Parathyroid adenoma (tissue), 2 donors: ENCODE data around the gene GOPC.

Experiments used
- H2AFZ ChIP-seq: fragments of 300-600 bp; sonication (generic); one replicate; pipeline ENCODE4 v1.7.0; 2017; ENCODE audit warnings: antibody characterized with exemption, mild to moderate bottlenecking
- H3K27ac ChIP-seq: fragments of 300-600 bp; sonication (generic); one replicate; pipeline ENCODE4 v1.7.0; 2017
- H3K27me3 ChIP-seq: fragments of 300-600 bp; sonication (generic); one replicate; pipeline ENCODE4 v1.7.0; 2017; ENCODE audit warnings: low read length; ENCODE audit not compliant: control insufficient read depth, insufficient read depth
- H3K36me3 ChIP-seq: fragments of 300-600 bp; sonication (generic); one replicate; pipeline ENCODE4 v1.7.0; 2017; ENCODE audit warnings: low read length; ENCODE audit not compliant: control insufficient read depth, insufficient read depth
- H3K4me1 ChIP-seq: fragments of 300-600 bp; sonication (generic); one replicate; pipeline ENCODE4 v1.7.0; 2017; ENCODE audit warnings: control low read depth
- H3K4me2 ChIP-seq: fragments of 300-600 bp; sonication (generic); one replicate; pipeline ENCODE4 v1.7.0; 2017; ENCODE audit warnings: low read length
- H3K4me3 ChIP-seq: fragments of 300-600 bp; sonication (generic); one replicate; pipeline ENCODE4 v1.7.0; 2017; ENCODE audit warnings: low read depth, low read length
- H3K79me2 ChIP-seq: fragments of 300-600 bp; sonication (generic); one replicate; pipeline ENCODE4 v1.7.0; 2017; ENCODE audit warnings: control low read depth
- H3K9ac ChIP-seq: fragments of 300-600 bp; sonication (generic); one replicate; pipeline ENCODE4 v1.7.0; 2017; ENCODE audit warnings: mild to moderate bottlenecking
- H3K9me3 ChIP-seq: fragments of 300-600 bp; sonication (generic); one replicate; pipeline ENCODE4 v1.7.0; 2017; ENCODE audit warnings: low read length; ENCODE audit not compliant: control insufficient read depth
- TF ChIP-seq, protein P1 (sequence below): fragments of 300-600 bp; sonication (generic); IDR thresholded peaks from one replicate; pipeline ENCODE4 v1.7.0; 2017; ENCODE audit warnings: antibody characterized with exemption, mild to moderate bottlenecking
- donor health status: primary hyperparathyroidism.

GOPC gene

DNA sequence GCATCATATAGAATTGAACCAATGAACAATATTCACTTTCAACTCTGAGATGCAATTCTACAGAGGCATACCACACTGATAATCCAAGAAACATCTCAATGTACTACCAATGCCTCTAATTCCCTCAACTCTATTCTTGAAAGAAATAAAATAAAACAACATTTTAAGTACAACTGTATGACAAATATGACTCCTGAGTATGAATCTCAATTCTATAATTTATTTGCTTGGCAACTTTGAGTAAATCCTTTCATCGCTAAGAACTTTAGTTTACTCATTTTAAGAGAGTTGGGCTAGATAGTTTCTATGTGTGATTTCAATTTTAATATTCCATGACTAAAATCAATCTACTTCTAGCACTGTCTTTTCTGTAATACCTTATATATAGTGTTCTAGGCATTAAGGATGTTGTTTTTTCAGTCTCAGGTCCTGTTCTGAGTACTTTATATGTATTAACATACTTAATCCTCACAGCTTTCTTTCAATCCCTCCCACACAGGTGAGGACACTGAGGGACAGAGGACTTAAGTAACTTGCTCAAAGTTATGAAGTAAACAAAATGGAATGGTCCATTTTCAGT, 33.4 kb downstream of the GOPC start:
- Histone ChIP-seq H3K9me3 (no peaks in the 10 kb centered on the region), H3K79me2 (no peaks in the 10 kb centered on the region), H3K27ac (no peak overlapping the region), H3K36me3 (no peaks in the 10 kb centered on the region), H2AFZ (no peak overlapping the region), H3K4me2 (no peak overlapping the region), H3K4me1 (no peaks in the 10 kb centered on the region), H3K9ac (no peak overlapping the region), H3K4me3 (no peak overlapping the region), H3K27me3 (no peaks in the 10 kb centered on the region)
- TF ChIP-seq, protein P1, sequence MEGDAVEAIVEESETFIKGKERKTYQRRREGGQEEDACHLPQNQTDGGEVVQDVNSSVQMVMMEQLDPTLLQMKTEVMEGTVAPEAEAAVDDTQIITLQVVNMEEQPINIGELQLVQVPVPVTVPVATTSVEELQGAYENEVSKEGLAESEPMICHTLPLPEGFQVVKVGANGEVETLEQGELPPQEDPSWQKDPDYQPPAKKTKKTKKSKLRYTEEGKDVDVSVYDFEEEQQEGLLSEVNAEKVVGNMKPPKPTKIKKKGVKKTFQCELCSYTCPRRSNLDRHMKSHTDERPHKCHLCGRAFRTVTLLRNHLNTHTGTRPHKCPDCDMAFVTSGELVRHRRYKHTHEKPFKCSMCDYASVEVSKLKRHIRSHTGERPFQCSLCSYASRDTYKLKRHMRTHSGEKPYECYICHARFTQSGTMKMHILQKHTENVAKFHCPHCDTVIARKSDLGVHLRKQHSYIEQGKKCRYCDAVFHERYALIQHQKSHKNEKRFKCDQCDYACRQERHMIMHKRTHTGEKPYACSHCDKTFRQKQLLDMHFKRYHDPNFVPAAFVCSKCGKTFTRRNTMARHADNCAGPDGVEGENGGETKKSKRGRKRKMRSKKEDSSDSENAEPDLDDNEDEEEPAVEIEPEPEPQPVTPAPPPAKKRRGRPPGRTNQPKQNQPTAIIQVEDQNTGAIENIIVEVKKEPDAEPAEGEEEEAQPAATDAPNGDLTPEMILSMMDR = no peak

DNA sequence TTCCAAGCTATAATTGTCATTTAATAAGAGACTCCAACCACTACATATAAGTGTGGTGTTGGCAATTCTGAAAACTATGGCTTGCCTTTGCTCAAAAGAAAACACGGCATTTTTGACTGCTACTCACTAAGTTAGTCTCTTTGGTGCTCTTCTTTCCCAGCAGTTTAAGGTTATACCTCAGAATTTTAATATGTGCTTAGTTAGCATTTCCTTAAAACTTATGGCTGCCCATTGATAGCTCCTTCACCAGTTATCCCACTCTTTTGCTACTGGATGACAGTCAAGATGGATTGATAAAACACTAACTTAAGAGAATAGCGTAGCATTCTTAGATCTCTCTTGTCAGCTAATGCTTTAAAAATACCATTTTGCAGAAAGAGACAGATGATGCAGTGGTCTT, 34.1 kb downstream of the GOPC start:
- H3K4me3 ChIP-seq = no peak overlapping the region
- TF ChIP-seq, protein P1 = no peak
- H3K36me3 ChIP-seq = no peaks in the 10 kb centered on the region
- no peaks in the 10 kb centered on the region for H3K9me3 ChIP-seq
- H3K79me2 ChIP-seq = no peaks in the 10 kb centered on the region
- H3K4me2 ChIP-seq = no peak overlapping the region
- no peak overlapping the region for H2AFZ ChIP-seq
- H3K4me1 ChIP-seq = no peaks in the 10 kb centered on the region
- no peaks in the 10 kb centered on the region for H3K27me3 ChIP-seq
- H3K27ac ChIP-seq = no peak overlapping the region
- no peak overlapping the region for H3K9ac ChIP-seq

DNA sequence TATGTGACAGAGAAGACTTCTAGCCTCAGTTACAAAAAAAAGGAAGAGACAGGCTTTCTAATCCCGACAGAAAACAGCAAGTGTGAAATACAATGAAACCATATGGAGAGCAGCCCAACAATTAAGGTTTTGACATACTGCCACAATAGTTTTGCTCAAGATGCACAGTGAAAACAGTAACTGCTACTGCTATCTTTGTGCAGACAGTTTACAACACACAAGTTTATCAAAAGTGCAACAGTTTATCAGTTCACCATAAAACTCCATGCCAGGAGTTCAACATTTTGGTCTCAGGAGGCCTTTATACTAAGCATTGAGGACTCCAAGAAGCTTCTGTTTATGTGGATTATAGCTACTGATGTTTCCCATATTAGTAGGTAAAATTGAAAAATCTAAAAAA, 37.6 kb downstream of the GOPC start:
- Histone ChIP-seq H3K9ac (no peak overlapping the region), H3K4me3 (no peak overlapping the region), H2AFZ (no peak overlapping the region), H3K36me3 (no peaks in the 10 kb centered on the region), H3K27me3 (no peaks in the 10 kb centered on the region), H3K9me3 (no peaks in the 10 kb centered on the region), H3K4me2 (no peak overlapping the region), H3K27ac (no peak overlapping the region), H3K79me2 (no peaks in the 10 kb centered on the region), H3K4me1 (no peaks in the 10 kb centered on the region)
- TF ChIP-seq, protein P1 = no peak

DNA sequence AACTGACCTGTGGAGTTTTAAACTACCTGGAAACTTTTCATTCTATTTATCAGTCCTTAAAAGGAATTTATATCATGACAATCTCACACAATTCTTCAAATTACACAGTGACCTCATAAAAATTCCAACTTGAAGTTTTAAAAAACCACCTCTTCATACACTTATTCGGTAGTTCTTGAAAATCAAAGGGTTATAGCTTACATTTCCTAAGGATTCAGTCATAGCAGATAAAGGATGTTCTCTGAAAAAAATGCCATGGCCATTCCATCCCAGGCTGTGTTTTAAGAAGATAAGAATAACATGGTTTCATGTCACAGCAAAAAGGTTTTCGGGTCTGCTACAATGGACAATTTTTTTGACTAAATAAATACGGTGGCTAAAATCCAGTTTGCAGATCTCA, 41.2 kb downstream of the GOPC start:
- Histone ChIP-seq H3K4me1 (no peaks in the 10 kb centered on the region), H2AFZ (no peak overlapping the region), H3K27ac (no peak overlapping the region), H3K36me3 (no peaks in the 10 kb centered on the region), H3K4me2 (no peak overlapping the region), H3K27me3 (no peaks in the 10 kb centered on the region), H3K9ac (no peak overlapping the region), H3K4me3 (no peak overlapping the region), H3K9me3 (no peaks in the 10 kb centered on the region), H3K79me2 (no peaks in the 10 kb centered on the region)
- TF ChIP-seq, protein P1 = no peak

DNA sequence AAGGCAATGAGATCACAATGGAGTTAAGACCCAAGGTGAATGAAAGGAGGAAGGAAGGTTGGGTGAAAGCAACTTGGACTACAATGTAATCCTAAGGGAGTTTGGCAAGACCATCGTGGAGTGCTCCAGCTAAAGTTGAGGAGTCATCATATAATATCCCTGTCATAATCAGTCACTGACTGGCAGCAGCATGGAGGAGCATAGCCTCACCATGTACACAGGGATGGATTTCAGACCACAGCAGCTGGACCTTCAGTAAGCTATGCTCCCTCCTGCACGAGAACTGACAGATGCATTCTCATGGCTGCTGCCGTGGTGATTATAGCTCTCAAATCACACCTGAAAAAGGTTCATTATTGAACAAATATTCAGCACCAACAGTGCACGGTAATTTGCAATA, 43.0 kb downstream of the GOPC start:
- Histone ChIP-seq H3K9ac (no peak overlapping the region), H3K4me3 (no peak overlapping the region), H2AFZ (no peak overlapping the region), H3K4me1 (no peaks in the 10 kb centered on the region), H3K27me3 (no peaks in the 10 kb centered on the region), H3K79me2 (no peaks in the 10 kb centered on the region), H3K9me3 (no peaks in the 10 kb centered on the region), H3K36me3 (no peaks in the 10 kb centered on the region), H3K27ac (no peak overlapping the region), H3K4me2 (no peak overlapping the region)
- TF ChIP-seq, protein P1 = no peak
